Kidney (tissue), 14 donors: ENCODE data around the gene FOXD1. TPM values are rescaled to one million over a fixed set of nuclear protein-coding genes. Genes with fewer than 3 reads are reported as not detected.
A peak's percentile ranks its signal among the peaks of the same experiment; 100 is the strongest.

ENCODE experiments used
- DNase-seq, 5 donors: peaks; one replicate each; pipeline ENCODE4 v3.0.0-alpha.2; 2013 to 2020
- FAIRE-seq: peaks from 2 replicates; lab custom pipeline; 2012; peaks lifted over from hg19 to GRCh38; lab: Jason Lieb, UNC
- H3K27ac ChIP-seq, 2 donors: one replicate each; pipeline ENCODE4 v1.7.0; 2013; ENCODE audit warnings: low read depth in 2 of 2, low read length in 2 of 2, inconsistent platforms in 1 of 2
- H3K27me3 ChIP-seq: one replicate; pipeline ENCODE4 v1.7.1; 2013; ENCODE audit warnings: low read length, inconsistent platforms; ENCODE audit not compliant: control insufficient read depth, insufficient read depth
- H3K36me3 ChIP-seq, 3 donors: one replicate each; pipeline versions ENCODE4 v1.7.0 to v1.7.1; 2013; ENCODE audit warnings: low read length in 3 of 3, control low read depth in 1 of 3, inconsistent platforms in 1 of 3; ENCODE audit not compliant: insufficient read depth in 3 of 3, control insufficient read depth in 2 of 3
- H3K4me1 ChIP-seq, 3 donors: one replicate each; pipeline versions ENCODE4 v1.7.0 to v1.7.1; 2013; ENCODE audit warnings: low read length in 3 of 3, inconsistent platforms in 1 of 3, low read depth in 1 of 3; ENCODE audit not compliant: control insufficient read depth in 2 of 3, insufficient read depth in 2 of 3
- H3K4me3 ChIP-seq, 3 donors: one replicate each; pipeline versions ENCODE4 v1.7.0 to v1.8.1; 2013; ENCODE audit warnings: low read length in 3 of 3, control low read depth in 1 of 3, inconsistent platforms in 1 of 3
- H3K9ac ChIP-seq, 3 donors: one replicate each; pipeline versions ENCODE4 v1.7.0 to v1.7.1; 2013; ENCODE audit warnings: low read length in 3 of 3, control low read depth in 1 of 3, inconsistent platforms in 1 of 3
- H3K9me3 ChIP-seq, 3 donors: one replicate each; pipeline versions ENCODE4 v1.7.0 to v1.7.1; 2013; ENCODE audit warnings: low read length in 3 of 3, control low read depth in 1 of 3, inconsistent platforms in 1 of 3; ENCODE audit not compliant: control insufficient read depth in 2 of 3, insufficient read depth in 1 of 3
- CTCF ChIP-seq: IDR thresholded peaks from 3 replicates; pipeline ENCODE4 v1.5.1; 2012; ENCODE audit warnings: mild to moderate bottlenecking, moderate library complexity, borderline replicate concordance; ENCODE audit not compliant: insufficient read depth; ENCODE audit errors: extremely low read depth
- intact Hi-C: fragments of 100-400 bp; cut with DNase I; formaldehyde crosslinking; loops from one replicate; pipeline ENCODE4 v1.11.1; 2022
- polyA plus RNA-seq: library from polyadenylated mRNA; stranded (reverse); fragments of 350-450 nt; fragmentation: Illumina TruSeq; extraction: RNeasy Lipid Tissue Mini Kit (QIAGEN cat#74804); gene quantifications from one replicate; pipeline ENCODE4 v1.2.3, GENCODE V29; 2014; ENCODE audit warnings: low read depth, low replicate concordance; ENCODE audit not compliant: insufficient read depth
- total RNA-seq: library from RNA; stranded (reverse); fragmentation: NEBNext Ultra II Directional; extraction: Animal tissue kit (Norgen Biotek cat#: 25700); gene quantifications from one replicate; pipeline ENCODE4 v1.2.1, GENCODE V29; 2021
- donor health status: control.
- donor health status: control.
- donor health status: control.
- donor health status: control.
- donor health status: control.
- donor health status: DM: yes; HTN: yes; CAD: no.
- donor health status: Normal renal cell carcinoma (clear cell type).

Gene FOXD1
- total and polyA plus RNA-seq, 2 donors from 2014 or later = 2.5 to 5.9 TPM

- H3K36me3 ChIP-seq = no peaks in the 10 kb centered on the region
- no peak for TF ChIP-seq CTCF
- peaks cover 0 to 4% (median 0%) of the 10 kb centered on the region in 3 donors for H3K4me1 ChIP-seq
- no peak overlapping the region for H3K4me3 ChIP-seq
- DNase-seq = peak in 1 of 5 donors; percentile 33
- no peaks in the 10 kb centered on the region for H3K9me3 ChIP-seq
- no peak for FAIRE-seq
- intact Hi-C loops = no loop called here
- peaks cover 11% of the 10 kb centered on the region for H3K27me3 ChIP-seq
- H3K27ac ChIP-seq = no peak overlapping the region
- no peak overlapping the region for H3K9ac ChIP-seq
Measured at GRCh38 chr5:73433982-73434342, 14.6 kb downstream of the FOXD1 start.

- Histone ChIP-seq H3K4me1 (peaks cover 0 to 4% (median 0%) of the 10 kb centered on the region in 3 donors), H3K27me3 (peaks cover 8% of the 10 kb centered on the region), H3K27ac (no peak overlapping the region), H3K4me3 (no peak overlapping the region), H3K9ac (no peak overlapping the region), H3K9me3 (no peaks in the 10 kb centered on the region), H3K36me3 (no peaks in the 10 kb centered on the region)
- FAIRE-seq (no peak), DNase-seq (peak in 1 of 5 donors; percentile 41)
- intact Hi-C loops = no loop called here
- TF ChIP-seq CTCF = no peak
Measured at GRCh38 chr5:73433272-73433981, 15.2 kb downstream of the FOXD1 start.

- H3K36me3 ChIP-seq = no peaks in the 10 kb centered on the region
- no peak overlapping the region for H3K9ac ChIP-seq
- DNase-seq (no peak), FAIRE-seq (no peak)
- no peak overlapping the region for H3K4me3 ChIP-seq
- H3K9me3 ChIP-seq = no peaks in the 10 kb centered on the region
- H3K4me1 ChIP-seq = no peaks in the 10 kb centered on the region
- H3K27me3 ChIP-seq = peaks cover 2% of the 10 kb centered on the region
- intact Hi-C loops = no loop called here
- no peak for TF ChIP-seq CTCF
- H3K27ac ChIP-seq = no peak overlapping the region
Measured at GRCh38 chr5:73431204-73431851, 17.2 kb downstream of the FOXD1 start.
